Measurements from ENCODE around the gene LRRFIP2.

LRRFIP2 gene

DNA sequence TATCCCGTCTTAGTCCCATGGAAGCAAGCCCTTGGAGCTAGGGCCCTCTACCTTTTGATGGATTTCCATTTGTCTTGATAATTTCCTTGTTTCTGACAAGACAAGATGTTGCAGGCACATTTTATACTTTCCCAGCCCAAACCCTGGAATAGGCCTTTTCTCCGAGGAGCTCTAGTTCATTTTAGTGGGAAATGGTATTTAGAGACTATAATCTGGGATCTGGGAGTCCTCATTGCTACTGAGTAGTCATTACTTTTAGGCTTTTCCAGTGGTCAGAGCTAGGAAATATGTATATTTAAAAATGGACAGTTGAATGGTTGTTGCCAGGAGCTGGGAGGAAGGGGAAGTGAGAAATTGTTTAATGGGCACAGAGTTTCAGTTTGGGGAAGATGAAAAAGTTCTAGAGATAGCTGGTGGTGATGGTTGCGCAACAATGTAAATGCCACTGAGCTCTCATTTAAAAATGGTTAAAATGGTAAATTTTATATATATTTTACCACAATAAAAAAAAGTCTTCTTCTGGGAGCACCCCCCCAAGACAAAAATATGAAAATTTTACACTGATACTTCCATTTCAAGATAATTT is 149.5 kb downstream of the LRRFIP2 start:
- no peaks in the 10 kb centered on the region for H3K36me3 ChIP-seq (ENCODE audit: insufficient read depth)
- no peaks in the 10 kb centered on the region for H3K79me2 ChIP-seq (ENCODE audit: insufficient read depth, low read depth)
- no peak overlapping the region for H3K4me2 ChIP-seq
- no peaks in the 10 kb centered on the region for H3K27me3 ChIP-seq (ENCODE audit: insufficient read depth, low read depth)
- peaks cover 5% of the 10 kb centered on the region for H3K4me1 ChIP-seq (ENCODE audit: low read depth, poor library complexity, severe bottlenecking)
- H3K4me3 ChIP-seq (IDR thresholded peaks at IDR 0.05; ENCODE audit: insufficient read depth, low read depth, low read length), result no peak overlapping the region
- TF ChIP-seq, protein P1, sequence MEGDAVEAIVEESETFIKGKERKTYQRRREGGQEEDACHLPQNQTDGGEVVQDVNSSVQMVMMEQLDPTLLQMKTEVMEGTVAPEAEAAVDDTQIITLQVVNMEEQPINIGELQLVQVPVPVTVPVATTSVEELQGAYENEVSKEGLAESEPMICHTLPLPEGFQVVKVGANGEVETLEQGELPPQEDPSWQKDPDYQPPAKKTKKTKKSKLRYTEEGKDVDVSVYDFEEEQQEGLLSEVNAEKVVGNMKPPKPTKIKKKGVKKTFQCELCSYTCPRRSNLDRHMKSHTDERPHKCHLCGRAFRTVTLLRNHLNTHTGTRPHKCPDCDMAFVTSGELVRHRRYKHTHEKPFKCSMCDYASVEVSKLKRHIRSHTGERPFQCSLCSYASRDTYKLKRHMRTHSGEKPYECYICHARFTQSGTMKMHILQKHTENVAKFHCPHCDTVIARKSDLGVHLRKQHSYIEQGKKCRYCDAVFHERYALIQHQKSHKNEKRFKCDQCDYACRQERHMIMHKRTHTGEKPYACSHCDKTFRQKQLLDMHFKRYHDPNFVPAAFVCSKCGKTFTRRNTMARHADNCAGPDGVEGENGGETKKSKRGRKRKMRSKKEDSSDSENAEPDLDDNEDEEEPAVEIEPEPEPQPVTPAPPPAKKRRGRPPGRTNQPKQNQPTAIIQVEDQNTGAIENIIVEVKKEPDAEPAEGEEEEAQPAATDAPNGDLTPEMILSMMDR (conservative IDR thresholded peaks at IDR 0.05; ENCODE audit: low read depth, low read length), result no peak
- H3K27ac ChIP-seq, result no peak overlapping the region
- no peak overlapping the region for H3K9ac ChIP-seq
- no peaks in the 10 kb centered on the region for H4K20me1 ChIP-seq (ENCODE audit: insufficient read depth)
- no peak overlapping the region for H2AFZ ChIP-seq (ENCODE audit: low read depth)

DNA sequence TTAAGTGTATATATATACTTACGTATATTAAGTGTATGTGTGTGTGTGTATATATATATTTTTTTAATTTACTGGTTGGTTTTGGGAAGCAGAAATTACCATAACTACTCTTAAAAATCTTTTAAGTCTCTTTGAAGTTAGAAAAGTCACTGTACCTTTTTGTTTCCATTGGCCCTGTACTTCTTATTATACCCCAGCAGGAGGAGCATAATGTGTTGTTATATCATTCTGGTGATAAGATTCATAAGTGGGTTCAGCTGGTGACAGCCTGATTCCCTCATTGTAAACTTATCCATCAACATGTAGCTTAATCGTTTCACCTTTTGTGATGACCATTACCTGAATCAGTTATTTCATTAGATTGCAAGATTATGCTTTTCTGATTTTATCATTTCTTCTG is 150.3 kb downstream of the LRRFIP2 start:
- Histone ChIP-seq H3K27me3 (ENCODE audit: insufficient read depth, low read depth) (no peaks in the 10 kb centered on the region), H3K4me2 (no peak overlapping the region), H3K36me3 (ENCODE audit: insufficient read depth) (no peaks in the 10 kb centered on the region), H3K27ac (no peak overlapping the region), H3K4me1 (ENCODE audit: low read depth, poor library complexity, severe bottlenecking) (peaks cover 5% of the 10 kb centered on the region), H4K20me1 (ENCODE audit: insufficient read depth) (no peaks in the 10 kb centered on the region), H3K4me3 (IDR thresholded peaks at IDR 0.05; ENCODE audit: insufficient read depth, low read depth, low read length) (no peak overlapping the region), H2AFZ (ENCODE audit: low read depth) (no peak overlapping the region), H3K9ac (no peak overlapping the region), H3K79me2 (ENCODE audit: insufficient read depth, low read depth) (no peaks in the 10 kb centered on the region)
- TF ChIP-seq, protein P1 (conservative IDR thresholded peaks at IDR 0.05; ENCODE audit: low read depth, low read length), result peak; percentile 32; the same call in 1 of the 2 replicates

DNA sequence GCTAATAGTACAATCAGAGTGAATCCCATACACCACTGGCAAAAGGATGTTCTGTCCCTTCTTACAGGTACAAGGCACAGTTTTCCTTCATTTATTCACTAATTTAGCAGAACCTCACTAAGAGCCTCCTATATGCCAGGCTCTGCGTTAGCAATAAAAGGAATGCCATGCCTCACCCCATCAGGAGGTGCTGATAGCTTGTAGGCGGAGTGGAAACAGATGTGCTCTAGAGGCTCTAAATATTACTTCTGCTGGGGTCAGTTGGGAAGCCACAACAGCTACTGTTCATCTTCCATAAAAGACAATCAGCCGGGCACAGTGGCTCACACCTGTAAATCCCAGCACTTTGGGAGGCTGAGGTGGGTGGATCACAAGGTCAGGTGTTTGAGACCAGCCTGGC is 156.7 kb downstream of the LRRFIP2 start:
- Histone ChIP-seq H2AFZ (ENCODE audit: low read depth) (no peak overlapping the region), H3K36me3 (ENCODE audit: insufficient read depth) (no peaks in the 10 kb centered on the region; the same call in 1 of the 2 replicates), H3K27ac (no peak overlapping the region), H3K4me3 (IDR thresholded peaks at IDR 0.05; ENCODE audit: insufficient read depth, low read depth, low read length) (no peak overlapping the region), H3K4me2 (no peak overlapping the region), H3K4me1 (ENCODE audit: low read depth, poor library complexity, severe bottlenecking) (no peaks in the 10 kb centered on the region), H4K20me1 (ENCODE audit: insufficient read depth) (no peaks in the 10 kb centered on the region), H3K9ac (no peak overlapping the region), H3K79me2 (ENCODE audit: insufficient read depth, low read depth) (no peaks in the 10 kb centered on the region), H3K27me3 (ENCODE audit: insufficient read depth, low read depth) (no peaks in the 10 kb centered on the region)
- TF ChIP-seq, protein P1 (conservative IDR thresholded peaks at IDR 0.05; ENCODE audit: low read depth, low read length), result no peak

DNA sequence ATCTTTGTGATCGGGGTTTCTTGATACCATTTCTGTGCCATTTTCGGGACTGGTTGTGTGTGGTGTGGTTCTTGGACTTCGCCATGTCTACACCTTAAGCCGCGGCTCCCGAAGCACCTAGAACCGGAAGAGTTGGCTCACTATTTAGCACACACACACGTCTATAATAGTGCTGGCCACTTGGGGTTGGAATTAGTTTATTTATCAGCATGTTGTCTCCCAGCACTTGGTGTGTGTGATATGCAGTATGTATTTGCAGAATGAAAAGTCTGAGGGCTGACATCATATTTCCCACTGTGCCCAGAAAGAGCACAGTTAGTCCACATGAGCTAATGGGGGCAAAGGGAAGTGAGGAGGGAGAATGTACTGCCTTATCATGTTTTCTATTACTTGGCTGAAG is 157.5 kb downstream of the LRRFIP2 start:
- no peak overlapping the region for H2AFZ ChIP-seq (ENCODE audit: low read depth)
- H3K4me1 ChIP-seq (ENCODE audit: low read depth, poor library complexity, severe bottlenecking), result no peaks in the 10 kb centered on the region
- no peak overlapping the region for H3K4me2 ChIP-seq
- H3K79me2 ChIP-seq (ENCODE audit: insufficient read depth, low read depth), result no peaks in the 10 kb centered on the region
- no peaks in the 10 kb centered on the region; the same call in 1 of the 2 replicates for H3K36me3 ChIP-seq (ENCODE audit: insufficient read depth)
- H3K27ac ChIP-seq, result no peak overlapping the region
- no peak overlapping the region for H3K9ac ChIP-seq
- no peaks in the 10 kb centered on the region for H3K27me3 ChIP-seq (ENCODE audit: insufficient read depth, low read depth)
- TF ChIP-seq, protein P1 (conservative IDR thresholded peaks at IDR 0.05; ENCODE audit: low read depth, low read length), result no peak
- H3K4me3 ChIP-seq (IDR thresholded peaks at IDR 0.05; ENCODE audit: insufficient read depth, low read depth, low read length), result no peak overlapping the region
- no peaks in the 10 kb centered on the region for H4K20me1 ChIP-seq (ENCODE audit: insufficient read depth)

Data from KMS-11 (cell line).